HCT116 (cell line): ENCODE data around the gene ABHD5.

ENCODE experiments used
- CTCF ChIP-seq, 3 experiments: fragments of 200-600 bp in 1 of 3; sonication (generic) in 1 of 3; IDR thresholded peaks in 2 of 3; conservative IDR thresholded peaks in 1 of 3; 2 replicates each; pipeline ENCODE4 v1.5.1; 2012 to 2017; ENCODE audit warnings: low read depth in 2 of 3, low read length in 2 of 3, antibody characterized with exemption in 1 of 3, borderline replicate concordance in 1 of 3, control low read depth in 1 of 3, mild to moderate bottlenecking in 1 of 3, mixed read lengths in 1 of 3, mixed run types in 1 of 3, moderate library complexity in 1 of 3; ENCODE audit not compliant: insufficient read depth in 1 of 3
- EZH2 ChIP-seq: fragments of 200-600 bp; sonication (generic); IDR thresholded peaks from 2 replicates; pipeline ENCODE4 v1.6.1; 2017; ENCODE audit warnings: antibody characterized with exemption, mixed run types
- FOSL1 ChIP-seq: IDR thresholded peaks from 2 replicates; pipeline ENCODE4 v1.6.1; 2012; ENCODE audit warnings: low read depth
- POLR2A ChIP-seq: IDR thresholded peaks from 2 replicates; pipeline ENCODE4 v1.7.0; 2011; ENCODE audit warnings: borderline replicate concordance; ENCODE audit not compliant: insufficient read depth, insufficient read length; ENCODE audit errors: extremely low read depth
- POLR2AphosphoS5 ChIP-seq: IDR thresholded peaks from 2 replicates; pipeline ENCODE4 v1.6.1; 2011; ENCODE audit warnings: mild to moderate bottlenecking, low read depth, low read length, moderate library complexity
- REST ChIP-seq: IDR thresholded peaks from 2 replicates; pipeline ENCODE4 v1.6.1; 2012; ENCODE audit warnings: low read depth
- TF ChIP-seq, protein P1 (sequence below): IDR thresholded peaks from 2 replicates; pipeline ENCODE4 v1.6.1; 2011; ENCODE audit warnings: mild to moderate bottlenecking, low read length, moderate library complexity; ENCODE audit not compliant: insufficient replicate concordance; ENCODE audit errors: extremely low read depth

DNA sequence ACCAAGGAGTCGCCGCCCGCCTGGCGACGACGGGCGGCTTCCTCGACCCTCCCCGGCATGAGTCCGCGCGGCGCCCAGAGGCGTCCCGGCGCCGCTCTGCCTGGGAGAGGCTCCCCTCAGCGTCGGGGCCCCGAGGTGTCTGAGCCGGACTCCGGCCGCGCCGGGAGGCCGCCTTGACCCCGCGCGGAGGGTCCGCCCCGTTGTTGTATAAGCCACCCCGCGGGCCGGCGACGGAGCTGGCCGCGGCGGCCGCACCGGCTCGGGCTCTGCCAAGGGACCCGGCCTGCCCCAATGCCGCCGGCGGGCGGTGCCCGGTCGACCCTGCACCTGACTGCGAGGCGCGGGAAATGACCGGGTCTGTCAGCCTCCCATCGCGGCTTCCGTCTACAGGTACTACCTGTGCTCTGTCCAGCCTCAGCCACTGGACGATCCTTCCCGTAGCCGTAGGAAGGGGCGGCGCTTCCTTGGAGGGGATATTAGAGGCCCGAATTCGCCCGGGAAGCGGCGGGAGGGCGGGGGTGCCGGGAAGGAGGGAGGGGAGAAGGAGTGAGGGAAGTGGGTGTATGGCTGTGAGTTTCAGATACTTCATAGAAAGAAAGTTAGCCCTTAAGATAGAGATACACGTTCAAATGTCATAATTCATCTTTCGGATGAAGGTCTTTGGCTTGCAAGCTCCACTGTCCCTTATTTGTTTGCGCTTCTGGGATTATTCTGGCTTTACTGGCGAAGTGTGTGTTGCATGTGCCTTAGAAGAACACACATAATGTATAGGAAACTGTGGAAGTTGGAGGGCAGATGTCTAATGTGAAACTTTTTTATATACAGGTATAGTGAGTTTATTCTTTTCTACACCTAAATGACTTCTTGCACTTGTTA is 620 bp downstream of the ABHD5 start:
- TF ChIP-seq FOSL1, result no peak
- TF ChIP-seq CTCF (IDR thresholded peaks at IDR 0.05 in 2 of 3, conservative IDR thresholded peaks at IDR 0.05 in 1 of 3; ENCODE audit: borderline replicate concordance in 1 of 3, insufficient read depth in 1 of 3, low read depth in 2 of 3, low read length in 2 of 3), result no peak
- TF ChIP-seq POLR2A, result no peak
- peak; percentile 61 for TF ChIP-seq POLR2AphosphoS5
- TF ChIP-seq EZH2, result no peak
- TF ChIP-seq REST, result no peak; the same call in 1 of the 2 replicates
- TF ChIP-seq, protein P1, sequence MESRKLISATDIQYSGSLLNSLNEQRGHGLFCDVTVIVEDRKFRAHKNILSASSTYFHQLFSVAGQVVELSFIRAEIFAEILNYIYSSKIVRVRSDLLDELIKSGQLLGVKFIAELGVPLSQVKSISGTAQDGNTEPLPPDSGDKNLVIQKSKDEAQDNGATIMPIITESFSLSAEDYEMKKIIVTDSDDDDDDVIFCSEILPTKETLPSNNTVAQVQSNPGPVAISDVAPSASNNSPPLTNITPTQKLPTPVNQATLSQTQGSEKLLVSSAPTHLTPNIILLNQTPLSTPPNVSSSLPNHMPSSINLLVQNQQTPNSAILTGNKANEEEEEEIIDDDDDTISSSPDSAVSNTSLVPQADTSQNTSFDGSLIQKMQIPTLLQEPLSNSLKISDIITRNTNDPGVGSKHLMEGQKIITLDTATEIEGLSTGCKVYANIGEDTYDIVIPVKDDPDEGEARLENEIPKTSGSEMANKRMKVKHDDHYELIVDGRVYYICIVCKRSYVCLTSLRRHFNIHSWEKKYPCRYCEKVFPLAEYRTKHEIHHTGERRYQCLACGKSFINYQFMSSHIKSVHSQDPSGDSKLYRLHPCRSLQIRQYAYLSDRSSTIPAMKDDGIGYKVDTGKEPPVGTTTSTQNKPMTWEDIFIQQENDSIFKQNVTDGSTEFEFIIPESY, result no peak
